Ascending aorta (tissue), 2 donors: ENCODE data around the gene PLPPR3. TPM values are rescaled to one million over a fixed set of nuclear protein-coding genes. Genes with fewer than 3 reads are reported as not detected.

ENCODE experiments used
- DNase-seq, 2 donors: peaks; one replicate each; pipeline ENCODE4 v3.0.0-alpha.2; 2019; ENCODE audit warnings: low spot score in 2 of 2
- H3K27ac ChIP-seq, 2 donors: fragments of 200-600 bp; sonication (generic); one replicate each; pipeline ENCODE4 v1.5.1; 2016 to 2017; ENCODE audit warnings: mild to moderate bottlenecking in 1 of 2
- H3K27me3 ChIP-seq: fragments of 200-600 bp; sonication (generic); one replicate; pipeline ENCODE4 v1.5.1; 2017
- H3K36me3 ChIP-seq, 2 donors: fragments of 200-600 bp; sonication (generic); one replicate each; pipeline ENCODE4 v1.5.1; 2016
- H3K4me1 ChIP-seq, 2 donors: fragments of 200-600 bp; sonication (generic); one replicate each; pipeline ENCODE4 v1.5.1; 2016 to 2017; ENCODE audit warnings: mild to moderate bottlenecking in 1 of 2
- H3K4me3 ChIP-seq, 2 donors: fragments of 200-600 bp; sonication (generic); one replicate each; pipeline ENCODE4 v1.5.1; 2016 to 2017; ENCODE audit warnings: mild to moderate bottlenecking in 1 of 2
- H3K9me3 ChIP-seq, 2 donors: fragments of 200-600 bp; sonication (generic); one replicate each; pipeline ENCODE4 v1.5.1; 2016
- intact Hi-C: fragments of 100-400 bp; cut with DNase I; formaldehyde crosslinking; loops from one replicate; pipeline ENCODE4 v1.15.1; 2023
- total RNA-seq: library from RNA; depleted of rRNA; stranded (reverse); fragments of >200 nt; gene quantifications from one replicate; pipeline ENCODE4 v1.1.0, GENCODE V29; 2016
- TF ChIP-seq, protein P1 (sequence below), 3 experiments: fragments of 200-600 bp in 2 of 3; fragments of 450-650 bp in 1 of 3; sonication (generic) in 2 of 3; IDR thresholded peaks; one replicate each; pipeline ENCODE4 v1.5.1; 2016 to 2019; ENCODE audit warnings: antibody characterized with exemption in 3 of 3, mild to moderate bottlenecking in 1 of 3, moderate library complexity in 1 of 3

Gene PLPPR3
- total RNA-seq, 1 donor from 2014 or later, result not detected

- TF ChIP-seq, protein P1, sequence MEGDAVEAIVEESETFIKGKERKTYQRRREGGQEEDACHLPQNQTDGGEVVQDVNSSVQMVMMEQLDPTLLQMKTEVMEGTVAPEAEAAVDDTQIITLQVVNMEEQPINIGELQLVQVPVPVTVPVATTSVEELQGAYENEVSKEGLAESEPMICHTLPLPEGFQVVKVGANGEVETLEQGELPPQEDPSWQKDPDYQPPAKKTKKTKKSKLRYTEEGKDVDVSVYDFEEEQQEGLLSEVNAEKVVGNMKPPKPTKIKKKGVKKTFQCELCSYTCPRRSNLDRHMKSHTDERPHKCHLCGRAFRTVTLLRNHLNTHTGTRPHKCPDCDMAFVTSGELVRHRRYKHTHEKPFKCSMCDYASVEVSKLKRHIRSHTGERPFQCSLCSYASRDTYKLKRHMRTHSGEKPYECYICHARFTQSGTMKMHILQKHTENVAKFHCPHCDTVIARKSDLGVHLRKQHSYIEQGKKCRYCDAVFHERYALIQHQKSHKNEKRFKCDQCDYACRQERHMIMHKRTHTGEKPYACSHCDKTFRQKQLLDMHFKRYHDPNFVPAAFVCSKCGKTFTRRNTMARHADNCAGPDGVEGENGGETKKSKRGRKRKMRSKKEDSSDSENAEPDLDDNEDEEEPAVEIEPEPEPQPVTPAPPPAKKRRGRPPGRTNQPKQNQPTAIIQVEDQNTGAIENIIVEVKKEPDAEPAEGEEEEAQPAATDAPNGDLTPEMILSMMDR (IDR thresholded peaks at IDR 0.05), result no peak
- intact Hi-C loops, result no loop called here
- H3K4me1 ChIP-seq, result no peaks in the 10 kb centered on the region
- H3K27ac ChIP-seq, result no peak within 1 kb of the TSS
- DNase-seq, result no peak
- peaks cover 8% of the 10 kb centered on the region for H3K27me3 ChIP-seq
- no peak within 1 kb of the TSS for H3K4me3 ChIP-seq
- H3K9me3 ChIP-seq, result no peaks in the 10 kb centered on the region
- H3K36me3 ChIP-seq, result no peaks in the 10 kb centered on the region
These were observed 6.1 kb upstream of the PLPPR3 start, which contains the start of gene AZU1 for GRCh38 chr19:827710-828321. Gene AZU1, plus strand, starts transcription at chr19:827837. Its CDS starts 10 bp downstream, at chr19:827847.

GRCh38 chr19:827314-827709, 5.6 kb upstream of the PLPPR3 start:
- H3K27me3 ChIP-seq, result peaks cover 13% of the 10 kb centered on the region
- intact Hi-C loops, result no loop called here
- H3K36me3 ChIP-seq, result no peaks in the 10 kb centered on the region
- no peaks in the 10 kb centered on the region for H3K4me1 ChIP-seq
- no peak overlapping the region for H3K4me3 ChIP-seq
- no peak for DNase-seq
- TF ChIP-seq, protein P1 (IDR thresholded peaks at IDR 0.05), result no peak
- no peaks in the 10 kb centered on the region for H3K9me3 ChIP-seq
- no peak overlapping the region for H3K27ac ChIP-seq

DNA sequence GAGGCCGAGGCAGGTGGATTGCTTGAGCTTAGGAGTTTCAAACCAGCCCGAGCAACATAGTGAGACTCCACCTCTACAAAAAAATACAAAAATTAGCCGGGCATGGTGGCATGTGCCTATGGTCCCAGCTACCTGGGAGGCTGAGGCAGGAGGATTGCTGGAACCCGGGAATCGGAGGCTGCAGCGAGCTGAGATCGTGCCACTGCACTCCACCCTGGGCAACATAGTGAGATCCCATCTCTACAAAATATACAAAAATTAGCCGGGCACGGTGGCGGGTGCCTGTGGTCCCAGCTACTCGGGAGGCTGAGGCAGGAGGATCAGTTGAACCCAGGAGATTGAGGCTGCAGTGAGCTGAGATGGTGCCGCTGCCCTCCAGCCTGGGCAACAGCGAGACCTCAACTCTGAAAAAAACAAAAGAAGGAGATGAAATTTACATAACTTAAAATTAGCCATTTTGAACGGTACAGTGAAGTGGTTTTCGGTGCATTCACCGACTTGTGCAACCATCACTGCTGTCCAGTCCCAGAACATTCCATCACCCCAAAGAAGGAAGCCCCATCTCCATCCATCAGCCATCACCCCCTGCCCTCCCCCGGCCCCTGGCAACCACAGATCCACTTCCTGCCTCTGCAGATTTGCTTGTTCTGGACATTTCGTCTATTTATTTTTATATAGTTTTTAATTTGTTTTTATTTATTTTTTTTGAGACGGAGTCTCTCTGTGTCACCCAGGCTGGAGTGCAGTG, 4.3 kb upstream of the PLPPR3 start:
- no peak overlapping the region for H3K27ac ChIP-seq
- no peaks in the 10 kb centered on the region for H3K36me3 ChIP-seq
- H3K27me3 ChIP-seq, result peaks cover 25% of the 10 kb centered on the region
- peaks cover 9 to 10% of the 10 kb centered on the region in 2 donors for H3K4me1 ChIP-seq
- H3K4me3 ChIP-seq, result no peak overlapping the region
- no peaks in the 10 kb centered on the region for H3K9me3 ChIP-seq
- DNase-seq, result no peak
- TF ChIP-seq, protein P1 (IDR thresholded peaks at IDR 0.05), result no peak
- intact Hi-C loops, result no loop called here

GRCh38 chr19:824885-825284, 3.1 kb upstream of the PLPPR3 start:
- no peak overlapping the region for H3K4me3 ChIP-seq
- H3K4me1 ChIP-seq, result peaks cover 9 to 10% of the 10 kb centered on the region in 2 donors
- H3K9me3 ChIP-seq, result no peaks in the 10 kb centered on the region
- no peak for DNase-seq
- no peaks in the 10 kb centered on the region for H3K36me3 ChIP-seq
- H3K27ac ChIP-seq, result no peak overlapping the region
- intact Hi-C loops, result no loop called here
- TF ChIP-seq, protein P1 (IDR thresholded peaks at IDR 0.05), result no peak
- peaks cover 23% of the 10 kb centered on the region for H3K27me3 ChIP-seq

- TF ChIP-seq, protein P1 (IDR thresholded peaks at IDR 0.05), result no peak
- no peak for DNase-seq
- H3K4me3 ChIP-seq, result no peak overlapping the region
- H3K9me3 ChIP-seq, result no peaks in the 10 kb centered on the region
- no peak overlapping the region for H3K27ac ChIP-seq
- intact Hi-C loops, result no loop called here
- peaks cover 9 to 10% of the 10 kb centered on the region in 2 donors for H3K4me1 ChIP-seq
- no peaks in the 10 kb centered on the region for H3K36me3 ChIP-seq
- peaks cover 23% of the 10 kb centered on the region for H3K27me3 ChIP-seq
These were observed 1.9 kb upstream of the PLPPR3 start for GRCh38 chr19:823565-824121.
